ENCODE data around the gene ATF7IP2. TPM values are rescaled to one million over a fixed set of nuclear protein-coding genes. Genes with fewer than 3 reads are reported as not detected.

The ATF7IP2 gene
- total and polyA plus RNA-seq, 12 donors, result 19.4 to 62.6 (median 35.8) TPM

DNA sequence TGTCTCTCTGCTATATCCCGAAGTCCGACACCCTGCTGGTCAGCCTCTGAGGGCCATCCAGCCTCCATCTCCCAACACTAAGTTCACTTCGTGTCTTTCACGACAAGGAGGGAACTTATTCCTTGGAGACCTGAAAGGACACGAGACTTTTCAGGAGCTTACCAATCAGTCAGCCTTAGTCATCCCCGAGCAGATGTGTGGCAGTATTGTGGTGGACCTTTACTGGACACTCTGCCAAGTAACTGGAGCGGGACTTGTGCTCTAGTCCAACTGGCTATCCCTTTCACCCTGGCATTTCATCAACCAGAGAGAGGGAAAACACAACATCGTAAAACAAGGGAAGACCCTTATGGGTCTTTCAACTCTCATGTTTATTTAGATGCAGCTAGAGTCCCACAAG, 107.4 kb downstream of the ATF7IP2 start:
- H3K4me3 ChIP-seq, result no peak overlapping the region
- no peaks in the 10 kb centered on the region for H3K27me3 ChIP-seq
- peaks cover 0 to 3% (median 0%) of the 10 kb centered on the region in 9 donors for H3K36me3 ChIP-seq
- peaks cover 0 to 5% (median 0%) of the 10 kb centered on the region in 9 donors for H3K4me1 ChIP-seq
- intact Hi-C loops (cut with DNase I), result loop anchor here in 1 of 10 donors (10.0 kb wide), 1 partner anchor 48 kb away; no protein-coding TSS in a partner anchor
- no peak for ATAC-seq
- DNase-seq, result no peak
- H3K9me3 ChIP-seq, result peaks cover 0 to 17% (median 6%) of the 10 kb centered on the region in 11 donors
- 93 to 96% methylated on average over 8 of the region's 8 CpGs for WGBS, 2 donors
- TF ChIP-seq CTCF (IDR thresholded peaks at IDR 0.05), result no peak
- H3K27ac ChIP-seq, result no peak overlapping the region

DNA sequence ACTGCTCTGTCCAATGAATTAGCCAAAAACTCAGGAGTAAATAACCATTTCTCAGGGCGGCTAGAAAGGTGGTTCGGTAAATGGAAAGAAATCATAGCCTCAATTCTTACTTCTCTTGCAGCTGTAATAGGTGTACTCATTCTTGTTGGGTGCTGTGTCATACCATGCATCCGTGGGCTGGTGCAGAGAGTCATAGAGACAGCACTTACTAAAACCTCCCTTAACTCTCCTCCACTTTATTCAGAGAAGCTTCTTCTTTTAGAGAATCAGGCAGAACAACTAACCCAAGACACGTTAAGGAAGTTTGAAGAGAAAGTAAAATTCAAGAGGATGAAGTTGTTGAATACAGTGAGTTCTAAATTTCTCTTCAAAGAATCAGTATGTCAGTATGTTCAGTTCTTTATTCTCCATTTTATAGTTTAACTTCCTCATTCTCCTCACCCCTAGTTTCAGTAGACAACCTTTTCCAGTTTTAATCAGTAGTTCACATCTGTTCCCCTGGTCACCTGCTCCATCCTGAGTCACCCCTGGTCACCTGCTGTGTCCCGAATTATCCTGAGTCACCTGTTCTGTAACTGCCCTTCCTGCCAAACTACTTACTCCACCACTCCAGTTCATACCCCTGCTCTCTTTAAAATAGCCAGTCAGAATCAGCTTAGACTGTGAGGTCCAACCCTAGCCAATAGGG, 108.6 kb downstream of the ATF7IP2 start:
- intact Hi-C loops (cut with DNase I), result loop anchor here in 1 of 10 donors (10.0 kb wide), 1 partner anchor 50 kb away; no protein-coding TSS in a partner anchor
- Histone ChIP-seq H3K36me3 (peaks cover 0 to 3% (median 0%) of the 10 kb centered on the region in 9 donors), H3K9me3 (peaks cover 0 to 17% (median 6%) of the 10 kb centered on the region in 11 donors), H3K4me1 (peaks cover 0 to 5% (median 0%) of the 10 kb centered on the region in 9 donors), H3K4me3 (no peak overlapping the region), H3K27ac (no peak overlapping the region), H3K27me3 (no peaks in the 10 kb centered on the region)
- TF ChIP-seq CTCF (IDR thresholded peaks at IDR 0.05), result no peak
- ATAC-seq (no peak), DNase-seq (no peak)
- WGBS, 2 donors, result 76 to 94% methylated on average over 5 of the region's 5 CpGs

DNA sequence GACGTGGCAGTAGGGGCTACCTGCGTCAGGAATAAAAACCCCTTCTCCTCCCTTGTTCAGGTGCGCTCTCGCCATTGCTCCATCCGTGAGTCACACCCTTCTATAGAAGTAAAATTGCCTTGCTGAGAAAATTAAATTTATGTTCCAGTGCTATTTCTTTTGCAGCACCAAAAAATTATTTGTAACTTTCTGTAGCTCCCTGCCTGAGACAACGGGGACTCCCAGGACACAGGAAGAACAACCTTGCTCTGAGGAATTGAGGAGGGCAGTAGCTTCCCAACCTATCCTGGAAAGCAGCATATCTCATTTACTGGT, 109.1 kb downstream of the ATF7IP2 start:
- intact Hi-C loops (cut with DNase I), result loop anchor here in 1 of 10 donors (10.0 kb wide), 1 partner anchor 50 kb away; no protein-coding TSS in a partner anchor

More for the DNA sequence above, 109.1 kb downstream of the ATF7IP2 start:
- Histone ChIP-seq H3K4me1 (peaks cover 0 to 4% (median 0%) of the 10 kb centered on the region in 9 donors), H3K27me3 (no peaks in the 10 kb centered on the region), H3K4me3 (no peak overlapping the region), H3K9me3 (peaks cover 0 to 17% (median 6%) of the 10 kb centered on the region in 11 donors), H3K36me3 (peaks cover 0 to 3% (median 0%) of the 10 kb centered on the region in 9 donors), H3K27ac (no peak overlapping the region)
- WGBS, 2 donors, result 85 to 96% methylated on average over 6 of the region's 6 CpGs
- DNase-seq (no peak), ATAC-seq (no peak)
- TF ChIP-seq CTCF (IDR thresholded peaks at IDR 0.05), result no peak
